GM03348 (cell line): Measurements from ENCODE around the gene SORCS2.

Experiments
- DNase-seq: peaks from one replicate; pipeline ENCODE4 v3.0.0; 2012; ENCODE audit warnings: low spot score

The SORCS2 gene

DNA sequence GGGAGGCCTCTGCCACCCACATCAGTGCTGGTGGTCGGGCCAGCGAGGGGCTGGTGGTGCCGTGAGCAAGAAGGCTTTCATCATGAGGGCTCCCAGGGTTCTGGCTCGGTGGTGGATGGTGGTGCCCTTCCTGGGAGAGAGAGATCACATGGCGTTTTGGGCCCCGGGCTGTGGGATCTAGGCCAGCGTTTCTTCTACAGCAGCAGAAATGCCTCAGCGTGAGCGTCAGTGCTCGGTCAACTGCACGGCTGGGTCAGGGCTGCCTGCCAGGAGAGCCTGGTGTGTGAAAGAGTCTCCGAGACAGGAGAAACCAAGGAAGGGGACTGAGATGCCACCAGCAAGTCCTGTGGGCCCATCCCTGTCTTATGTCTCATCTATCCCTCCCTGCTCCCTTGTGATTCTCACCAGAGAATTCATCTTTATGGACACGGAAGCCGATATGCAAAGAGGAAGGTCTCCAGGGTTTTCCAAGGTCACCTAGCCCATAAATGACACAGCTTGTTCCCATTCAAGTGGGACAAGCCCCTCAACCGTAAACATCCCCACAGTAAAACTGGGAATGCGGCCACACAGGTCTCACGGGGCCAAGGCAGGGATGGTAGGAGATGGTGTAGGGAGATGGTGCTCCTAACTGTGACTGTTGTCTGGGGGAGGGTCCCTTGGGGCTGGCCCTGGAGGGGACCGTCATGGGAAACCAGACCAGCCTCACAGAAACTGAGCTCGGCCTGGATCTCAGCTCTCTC, 99.2 kb downstream of the SORCS2 start:
- DNase-seq, result no peak

GRCh38 chr4:7293703-7294102, 101.4 kb downstream of the SORCS2 start:
- DNase-seq, result no peak

- DNase-seq, result no peak
Measured at GRCh38 chr4:7294176-7294756, 101.9 kb downstream of the SORCS2 start.

- DNase-seq, result peak; percentile 40
Measured at GRCh38 chr4:7295197-7295910, 103.0 kb downstream of the SORCS2 start.

- peak; percentile 87 for DNase-seq
Measured at GRCh38 chr4:7295911-7296660, 103.7 kb downstream of the SORCS2 start.

DNA sequence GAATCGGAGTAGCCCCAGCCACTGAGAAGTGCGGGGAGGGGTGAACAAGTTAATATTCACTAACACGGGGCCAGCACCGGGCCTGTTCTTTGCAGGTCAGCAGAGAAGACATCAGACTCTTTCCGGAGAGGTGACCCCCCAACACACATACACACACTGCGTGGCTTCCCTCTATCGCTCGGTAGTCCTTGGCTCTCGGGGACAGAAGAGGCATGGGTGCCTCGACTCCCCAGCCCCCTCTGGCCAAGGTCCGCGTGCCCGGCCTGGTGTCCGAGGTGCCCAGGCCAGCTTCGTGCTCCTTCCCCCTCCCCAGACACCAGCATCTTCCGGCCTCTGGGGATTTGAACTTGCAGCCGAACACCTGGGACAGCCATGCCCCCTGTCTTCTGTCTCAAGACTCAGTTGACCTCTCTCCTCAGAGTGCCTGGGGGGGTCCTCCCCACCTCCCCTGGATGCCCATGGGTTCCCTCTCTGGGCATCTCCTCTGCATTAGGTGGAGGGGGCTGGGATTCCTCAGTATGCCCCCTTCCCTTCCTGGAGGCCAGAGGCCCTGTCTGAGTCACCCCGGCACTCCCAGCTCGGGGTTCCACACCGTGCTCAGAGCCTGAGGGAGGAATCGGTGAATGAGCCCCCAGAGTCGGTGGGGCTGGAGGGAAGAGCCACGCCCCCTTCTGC, 104.5 kb downstream of the SORCS2 start:
- DNase-seq, result no peak

DNA sequence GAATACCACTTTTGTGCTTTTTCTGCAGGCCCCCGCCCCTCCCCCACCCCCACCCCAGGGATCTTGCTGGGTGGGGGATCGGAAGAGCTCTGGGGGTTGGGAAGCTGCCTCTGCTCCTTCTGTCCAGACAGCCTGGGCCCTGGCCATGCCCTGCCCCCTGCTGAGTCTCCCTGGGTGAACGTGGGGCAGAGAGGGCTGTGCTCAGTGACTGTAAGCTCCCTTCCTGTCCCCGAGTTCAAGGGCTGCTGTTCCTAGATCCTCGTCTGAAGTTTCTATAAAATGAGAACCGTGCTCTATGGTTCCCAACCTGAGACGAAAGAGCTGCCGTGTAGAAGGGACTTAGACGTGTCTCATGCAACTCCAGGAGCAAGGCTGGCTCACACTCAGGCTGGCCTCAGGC, 105.0 kb downstream of the SORCS2 start:
- DNase-seq, result no peak

- DNase-seq, result no peak
Measured at GRCh38 chr4:7297881-7298280, 105.5 kb downstream of the SORCS2 start.

DNA sequence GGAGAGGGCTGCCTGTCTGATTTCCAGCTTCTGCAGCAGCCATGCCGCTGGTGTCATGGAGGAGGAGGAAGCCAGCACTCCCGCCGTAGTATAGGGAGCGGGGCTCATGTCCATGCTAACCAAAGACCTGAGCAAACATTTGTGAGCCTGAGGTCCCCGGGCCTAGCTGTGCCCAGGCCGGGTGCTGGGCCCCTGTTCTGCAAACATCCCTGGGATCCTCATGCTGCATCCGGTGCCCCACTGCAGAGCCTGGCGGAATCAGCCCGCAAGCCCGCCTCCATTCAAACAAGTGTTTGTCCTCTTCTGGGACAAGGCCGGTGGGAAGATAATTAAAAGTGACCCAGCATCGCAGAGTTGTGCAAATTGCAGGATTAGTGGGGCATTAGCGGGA, 106.3 kb downstream of the SORCS2 start:
- DNase-seq, result no peak

DNA sequence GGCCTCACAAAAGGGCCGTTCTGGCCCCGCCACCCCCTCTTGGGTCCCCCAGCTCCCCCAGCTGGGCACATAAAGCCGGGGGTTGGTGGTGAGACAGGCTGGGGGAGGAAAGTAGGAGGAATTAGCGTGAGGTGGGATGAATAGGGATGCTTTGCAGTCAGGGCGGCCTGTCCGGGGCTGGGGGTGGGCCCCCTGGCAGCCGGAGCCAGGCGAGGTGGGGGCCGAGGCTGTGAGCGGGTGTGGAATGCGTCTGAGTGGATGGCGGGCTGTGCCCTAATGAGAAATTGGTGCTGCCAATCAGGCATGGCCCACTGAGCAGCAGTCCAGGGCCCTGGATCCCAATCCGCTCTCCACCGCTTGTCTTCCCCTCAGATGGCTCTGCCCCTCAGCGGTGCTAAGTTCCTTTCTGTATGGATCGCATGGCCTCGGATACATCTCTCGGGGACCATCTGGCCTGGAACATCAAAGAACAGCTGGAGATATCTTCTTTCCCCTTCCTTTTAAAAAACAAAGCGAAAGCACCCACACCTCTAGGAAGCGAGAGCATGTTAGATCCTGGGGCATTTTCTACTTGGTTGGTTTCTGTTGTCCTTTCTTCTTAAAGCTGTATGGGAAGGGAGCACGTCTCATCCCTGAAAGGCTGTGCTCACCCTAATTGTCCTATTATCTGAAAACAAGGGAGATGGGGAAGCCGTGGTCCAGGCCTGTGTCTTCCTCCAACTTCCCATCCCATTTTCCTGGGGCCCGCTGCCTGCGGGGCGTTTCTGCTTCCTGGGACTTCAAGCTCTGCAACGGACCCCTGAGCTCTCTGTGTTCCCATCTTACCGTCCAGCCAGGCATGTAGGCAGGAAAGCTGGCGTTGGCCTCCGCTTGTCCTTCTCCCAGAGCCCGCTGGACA, 106.9 kb downstream of the SORCS2 start:
- no peak for DNase-seq

- no peak for DNase-seq
Measured at GRCh38 chr4:7299908-7300710, 107.8 kb downstream of the SORCS2 start.

GRCh38 chr4:7300711-7301095, 108.4 kb downstream of the SORCS2 start:
- no peak for DNase-seq

DNA sequence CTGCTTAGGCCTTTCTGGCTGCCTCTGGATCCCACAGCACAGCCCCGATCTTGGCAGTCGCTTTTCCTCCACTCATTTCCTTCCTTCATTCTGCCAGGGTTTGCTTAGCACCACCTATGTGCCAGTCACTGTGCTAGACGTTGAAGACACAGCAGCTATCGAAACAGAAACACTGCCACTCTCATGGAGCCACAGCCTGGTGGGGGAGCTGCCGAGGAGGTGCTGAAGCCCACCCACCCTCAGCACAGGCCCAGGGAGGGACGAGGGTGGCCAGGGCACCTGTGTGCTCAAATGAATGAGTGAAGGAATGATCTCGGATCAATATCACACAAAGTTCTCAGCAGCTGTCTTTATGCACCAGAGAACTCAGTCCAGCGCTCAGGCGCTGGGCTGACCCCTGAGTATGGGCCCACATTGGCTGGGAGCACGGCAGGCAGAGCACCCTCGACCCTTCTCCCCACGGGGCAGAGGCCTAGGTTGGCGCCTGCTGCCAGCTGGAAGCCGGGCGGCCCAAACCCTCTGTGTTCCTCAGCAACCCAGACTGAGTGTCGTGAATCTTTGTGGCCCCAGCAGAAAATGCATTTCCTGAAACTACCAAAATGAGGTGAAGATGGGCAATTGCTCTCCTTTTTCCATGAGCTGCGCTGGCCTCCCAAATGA, 108.9 kb downstream of the SORCS2 start:
- DNase-seq, result no peak

GRCh38 chr4:7301846-7302630, 109.7 kb downstream of the SORCS2 start:
- DNase-seq, result no peak

DNA sequence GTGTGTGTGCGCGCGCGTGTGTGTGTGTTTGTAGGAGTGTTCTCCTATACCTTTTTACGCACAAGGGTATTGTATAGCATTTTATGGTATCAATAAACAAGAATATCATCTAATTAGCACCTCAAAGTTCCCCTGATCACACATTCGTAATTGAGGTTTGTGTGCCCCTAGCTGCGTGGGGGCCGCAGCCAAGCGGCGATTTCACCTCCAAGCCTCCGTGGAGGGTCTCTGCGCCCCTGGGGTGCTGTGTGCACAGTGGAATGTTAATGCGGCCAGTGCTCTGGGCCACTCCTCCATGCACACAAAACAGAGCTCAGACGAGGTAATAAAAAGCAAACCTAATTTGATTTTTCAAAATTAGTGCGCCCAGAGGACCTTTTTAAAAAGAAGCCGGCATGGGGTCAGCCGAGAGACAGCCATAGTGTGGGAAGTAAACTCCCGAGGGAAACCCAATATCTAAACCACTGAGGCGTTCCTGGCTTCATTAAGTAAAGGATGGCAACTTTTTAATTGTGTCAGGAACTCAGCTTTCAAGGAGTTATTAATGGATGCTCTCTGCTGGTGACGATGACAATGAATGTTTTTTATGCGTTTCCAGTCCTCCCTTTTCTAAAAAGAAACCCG, 110.6 kb downstream of the SORCS2 start:
- DNase-seq, result no peak

GRCh38 chr4:7303561-7303960, 111.2 kb downstream of the SORCS2 start:
- no peak for DNase-seq

GRCh38 chr4:7304436-7304835, 112.1 kb downstream of the SORCS2 start:
- no peak for DNase-seq
